OCI-LY1 (cell line): ENCODE data around the gene ARHGDIB.

ENCODE experiments used
- CTCF ChIP-seq: fragments of 200-600 bp; sonication (generic), shearing (Covaris generic); IDR thresholded peaks from 2 replicates; pipeline ENCODE4 v1.5.1; 2017; ENCODE audit warnings: mild to moderate bottlenecking, antibody characterized with exemption, low read length, moderate library complexity, mixed read lengths
- EZH2 ChIP-seq: fragments of 200-600 bp; sonication (generic), shearing (Covaris generic); IDR thresholded peaks from 2 replicates; pipeline ENCODE4 v1.8.0; 2017; ENCODE audit warnings: borderline replicate concordance, mixed run types, mild to moderate bottlenecking, antibody characterized with exemption, low read length, moderate library complexity, mixed read lengths

- TF ChIP-seq CTCF (no peak), EZH2 (no peak)
These were observed 12.7 kb downstream of the ARHGDIB start for GRCh38 chr12:14948672-14949071.
